HepG2 (cell line): ENCODE measurements around the gene CARMIL3. TPM values are rescaled to one million over a fixed set of nuclear protein-coding genes. Genes with fewer than 3 reads are reported as not detected.

Source experiments
- FOXA3 ChIP-seq: IDR thresholded peaks from 2 replicates; pipeline ENCODE4 v1.6.1; 2016; ENCODE audit warnings: missing genetic modification reagents, missing compliant biosample characterization
- KDM1A ChIP-seq: IDR thresholded peaks from 2 replicates; pipeline ENCODE4 v1.6.1; 2016; ENCODE audit warnings: missing compliant biosample characterization
- KDM3A ChIP-seq: IDR thresholded peaks from 2 replicates; pipeline ENCODE4 v1.6.1; 2018; ENCODE audit warnings: low read depth, missing compliant biosample characterization
- MEF2D ChIP-seq: sonication (generic); formaldehyde crosslinking; IDR thresholded peaks from 2 replicates; pipeline ENCODE4 v1.5.1; 2020; ENCODE audit warnings: mild to moderate bottlenecking, missing genetic modification reagents
- NBN ChIP-seq: fragments of 450-650 bp; conservative IDR thresholded peaks from 2 replicates; pipeline ENCODE4 v1.6.1; 2017
- NFYC ChIP-seq: IDR thresholded peaks from 2 replicates; pipeline ENCODE4 v1.6.1; 2016; ENCODE audit warnings: missing genetic modification reagents, missing compliant biosample characterization
- NONO ChIP-seq, 2 experiments: fragments of 450-650 bp in 1 of 2; sonication (generic) in 1 of 2; formaldehyde crosslinking in 1 of 2; IDR thresholded peaks in 1 of 2; conservative IDR thresholded peaks in 1 of 2; 2 replicates each; pipeline versions ENCODE4 v1.6.1 to v1.8.0; 2017 to 2022; ENCODE audit warnings: mild to moderate bottlenecking in 1 of 2, missing genetic modification reagents in 1 of 2, moderate library complexity in 1 of 2
- RNF2 ChIP-seq: fragments of 450-650 bp; conservative IDR thresholded peaks from 2 replicates; pipeline ENCODE4 v1.6.1; 2016; ENCODE audit warnings: low read depth
- RXRB ChIP-seq: IDR thresholded peaks from 2 replicates; pipeline ENCODE4 v1.6.1; 2016; ENCODE audit warnings: borderline replicate concordance, missing genetic modification reagents, missing compliant biosample characterization
- SALL2 ChIP-seq: sonication (generic); formaldehyde crosslinking; IDR thresholded peaks from 2 replicates; pipeline ENCODE4 v1.8.1; 2023; ENCODE audit warnings: mild to moderate bottlenecking, missing genetic modification reagents, inconsistent platforms
- SCMH1 ChIP-seq: sonication (generic); formaldehyde crosslinking; IDR thresholded peaks from 2 replicates; pipeline ENCODE4 v1.9.0; 2021; ENCODE audit warnings: missing genetic modification reagents, mild to moderate bottlenecking, borderline replicate concordance
- YEATS2 ChIP-seq: sonication (generic); formaldehyde crosslinking; IDR thresholded peaks from 2 replicates; pipeline ENCODE4 v1.4.0; 2020; ENCODE audit warnings: missing genetic modification reagents, borderline replicate concordance
- ZBTB3 ChIP-seq: sonication (generic); formaldehyde crosslinking; IDR thresholded peaks from 2 replicates; pipeline ENCODE4 v1.4.0; 2020; ENCODE audit warnings: low read depth, mild to moderate bottlenecking, moderate library complexity, missing genetic modification reagents, borderline replicate concordance
- ZBTB49 ChIP-seq: sonication (generic); formaldehyde crosslinking; IDR thresholded peaks from 2 replicates; pipeline ENCODE4 v1.4.0; 2020; ENCODE audit warnings: missing genetic modification reagents, borderline replicate concordance
- ZHX2 ChIP-seq, 2 experiments: sonication (generic) in 1 of 2; formaldehyde crosslinking in 1 of 2; IDR thresholded peaks; 2 replicates each; pipeline versions ENCODE4 v1.6.1 to v1.9.0; 2014 to 2022; ENCODE audit warnings: antibody characterized with exemption in 1 of 2, borderline replicate concordance in 1 of 2, inconsistent platforms in 1 of 2, low read depth in 1 of 2, missing genetic modification reagents in 1 of 2
- ZNF234 ChIP-seq: sonication (generic); formaldehyde crosslinking; conservative IDR thresholded peaks from 2 replicates; pipeline ENCODE4 v1.5.1; 2020; ENCODE audit warnings: mild to moderate bottlenecking, missing genetic modification reagents
- ZNF563 ChIP-seq: sonication (generic); formaldehyde crosslinking; IDR thresholded peaks from 2 replicates; pipeline ENCODE4 v1.8.0; 2022; ENCODE audit warnings: mild to moderate bottlenecking, moderate library complexity, missing genetic modification reagents
- ZNF567 ChIP-seq: sonication (generic); formaldehyde crosslinking; IDR thresholded peaks from 2 replicates; pipeline ENCODE4 v1.8.1; 2023; ENCODE audit warnings: mild to moderate bottlenecking, missing genetic modification reagents, borderline replicate concordance
- ZNF619 ChIP-seq: sonication (generic); formaldehyde crosslinking; IDR thresholded peaks from 2 replicates; pipeline ENCODE4 v1.4.0; 2020; ENCODE audit warnings: mild to moderate bottlenecking, missing genetic modification reagents
- ZNF879 ChIP-seq: sonication (generic); formaldehyde crosslinking; IDR thresholded peaks from 2 replicates; pipeline ENCODE4 v1.8.1; 2023; ENCODE audit warnings: missing genetic modification reagents
- ZSCAN31 ChIP-seq: sonication (generic); formaldehyde crosslinking; IDR thresholded peaks from 2 replicates; pipeline ENCODE4 v1.5.0; 2020; ENCODE audit warnings: low read depth, mild to moderate bottlenecking, missing genetic modification reagents
- polyA plus RNA-seq, 8 experiments: library from polyadenylated mRNA; depleted of rRNA in 3 of 8; stranded (reverse) in 7 of 8; unstranded in 1 of 8; fragments of >200 nt; fragmentation: Illumina TruSeq in 4 of 8; extraction: Trizol in 4 of 8; gene quantifications; 2 replicates each; pipeline versions ENCODE4 v1.2.1 to v1.2.3, GENCODE V29; 2011 to 2016; ENCODE audit warnings: low read depth in 4 of 8, missing spikeins in 1 of 8, mixed read lengths in 1 of 8; ENCODE audit not compliant: insufficient read depth in 1 of 8
- total RNA-seq, 5 experiments: library from RNA; depleted of rRNA; stranded (reverse); fragments of >200 nt; fragmentation: Illumina TruSeq; extraction: Trizol; gene quantifications; 2 replicates each; pipeline ENCODE4 v1.2.3, GENCODE V29; 2016; ENCODE audit warnings: low read depth in 1 of 5

The CARMIL3 gene
- total and polyA plus RNA-seq, 2 of the 13 experiments (the other 11 are each of a cell fraction or from before 2014, with no cell fraction given), result 0.27 to 0.55 TPM

- TF ChIP-seq RXRB, result peak; percentile 75; the same call in 1 of the 2 replicates
- peak; percentile 97; the same call in 1 of the 2 replicates for TF ChIP-seq ZNF567 (CRISPR knock-in tag)
- TF ChIP-seq FOXA3 (CRISPR knock-in tag), result peak; percentile 49; the same call in 1 of the 2 replicates
- no peak for TF ChIP-seq NBN
- TF ChIP-seq ZBTB3 (CRISPR knock-in tag), result no peak
- TF ChIP-seq ZNF234 (CRISPR knock-in tag), result no peak
- TF ChIP-seq MEF2D (CRISPR knock-in tag), result peak; percentile 74; the same call in 1 of the 2 replicates
- TF ChIP-seq ZNF879 (CRISPR knock-in tag), result no peak
- TF ChIP-seq KDM1A, result no peak
- no peak for TF ChIP-seq SCMH1 (CRISPR knock-in tag)
- TF ChIP-seq SALL2 (CRISPR knock-in tag), result no peak
- TF ChIP-seq NONO (IDR thresholded peaks at IDR 0.05), result no peak
- TF ChIP-seq NONO (CRISPR knock-in tag; conservative IDR thresholded peaks at IDR 0.05), result no peak
- no peak for TF ChIP-seq ZSCAN31 (CRISPR knock-in tag)
- peak; percentile 44 for TF ChIP-seq NFYC
- peak; percentile 96; the same call in 1 of the 2 replicates for TF ChIP-seq ZBTB49 (CRISPR knock-in tag)
- TF ChIP-seq RNF2, result no peak
- TF ChIP-seq YEATS2 (CRISPR knock-in tag), result peak; percentile 83; the same call in 1 of the 2 replicates
- peak; percentile 67 for TF ChIP-seq ZNF619 (CRISPR knock-in tag)
- TF ChIP-seq ZNF563, result no peak; the same call in 1 of the 2 replicates
- peak; percentile 82; the same call in 1 of the 2 replicates for TF ChIP-seq KDM3A (CRISPR knock-in tag)
- no peak for TF ChIP-seq ZHX2 (IDR thresholded peaks at IDR 0.05; ENCODE audit: low read depth)
- no peak for TF ChIP-seq ZHX2 (CRISPR knock-in tag; IDR thresholded peaks at IDR 0.05; ENCODE audit: borderline replicate concordance)
These were observed 6.6 kb downstream of the CARMIL3 start (continued) for GRCh38 chr14:24058260-24058950.
